Measurements from ENCODE around the gene HOXD11.

Gene HOXD11

GRCh38 chr2:176094349-176094748 lies 12.7 kb upstream of the HOXD11 start:
- DNase-seq = no peak

- DNase-seq = no peak
Measured at GRCh38 chr2:176095421-176095820, 11.7 kb upstream of the HOXD11 start.

- no peak for DNase-seq
Measured at GRCh38 chr2:176096243-176096985, 10.7 kb upstream of the HOXD11 start.

DNA sequence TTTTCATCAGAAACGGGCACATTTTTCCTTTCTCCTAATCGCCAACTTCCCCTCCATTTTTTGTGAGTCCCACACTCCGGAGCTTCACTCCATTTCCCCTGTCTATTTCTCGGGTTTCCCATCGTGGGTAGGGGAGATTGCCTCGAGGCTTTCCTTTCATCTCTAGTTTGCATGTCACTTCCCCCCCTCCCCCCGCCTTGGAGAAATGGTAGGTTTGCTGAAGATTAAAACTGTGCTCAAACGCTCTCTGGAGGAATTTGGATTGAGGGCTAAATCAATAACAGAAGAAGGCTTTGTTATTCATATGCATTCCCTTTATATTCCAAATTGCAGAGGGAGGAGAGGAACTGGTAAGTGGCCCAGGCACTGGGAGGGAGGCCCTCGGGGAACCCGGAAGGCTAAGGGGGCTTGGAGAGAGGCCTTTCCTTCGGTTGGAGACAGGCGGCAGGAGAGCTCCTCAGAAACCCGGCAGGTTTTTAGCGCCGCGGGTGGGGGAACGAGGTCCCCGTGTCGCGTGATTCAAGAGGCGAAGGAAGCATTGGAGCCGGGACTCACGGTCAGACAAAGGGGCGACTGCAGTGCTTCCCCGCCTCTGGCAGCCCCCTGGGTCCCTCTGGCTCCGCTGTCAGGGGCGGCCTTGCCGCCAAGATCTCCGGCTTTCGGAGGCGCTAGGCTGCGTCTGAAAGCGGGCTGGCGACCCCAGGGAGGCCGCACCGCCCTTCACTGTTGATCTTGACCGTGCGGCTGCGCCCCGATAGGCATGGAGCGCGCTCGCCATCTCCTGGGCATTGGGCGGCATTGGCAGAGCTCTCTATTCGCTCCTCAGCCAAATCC lies 9.9 kb upstream of the HOXD11 start:
- peak; percentile 52 to 66 for DNase-seq

DNA sequence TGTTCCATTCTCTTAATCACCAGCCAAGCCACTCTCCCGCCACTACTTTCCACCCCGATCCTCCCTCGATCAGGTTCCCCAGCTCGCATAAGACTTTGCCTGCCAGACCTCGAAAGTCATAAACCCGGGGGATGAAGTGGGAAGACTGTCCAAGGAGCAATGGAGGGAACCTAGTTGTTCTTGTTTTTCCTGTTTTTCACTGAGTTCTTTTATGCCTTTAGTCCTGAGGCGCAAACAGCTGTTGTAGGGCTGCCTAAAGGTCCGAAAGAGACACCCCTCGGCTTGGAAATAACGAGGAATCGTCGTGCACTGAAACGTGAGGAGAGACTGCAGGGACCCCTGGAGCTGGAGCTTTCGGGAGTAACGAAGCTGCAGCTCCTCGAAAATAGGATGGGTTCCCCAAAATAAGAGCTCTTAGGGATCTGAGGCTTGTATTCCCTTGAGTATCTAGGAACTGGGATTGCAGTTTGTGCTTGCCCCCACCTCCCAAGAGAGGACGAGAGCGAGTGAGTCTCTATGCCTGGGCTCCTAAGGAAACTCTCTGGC lies 9.2 kb upstream of the HOXD11 start:
- DNase-seq = no peak

DNA sequence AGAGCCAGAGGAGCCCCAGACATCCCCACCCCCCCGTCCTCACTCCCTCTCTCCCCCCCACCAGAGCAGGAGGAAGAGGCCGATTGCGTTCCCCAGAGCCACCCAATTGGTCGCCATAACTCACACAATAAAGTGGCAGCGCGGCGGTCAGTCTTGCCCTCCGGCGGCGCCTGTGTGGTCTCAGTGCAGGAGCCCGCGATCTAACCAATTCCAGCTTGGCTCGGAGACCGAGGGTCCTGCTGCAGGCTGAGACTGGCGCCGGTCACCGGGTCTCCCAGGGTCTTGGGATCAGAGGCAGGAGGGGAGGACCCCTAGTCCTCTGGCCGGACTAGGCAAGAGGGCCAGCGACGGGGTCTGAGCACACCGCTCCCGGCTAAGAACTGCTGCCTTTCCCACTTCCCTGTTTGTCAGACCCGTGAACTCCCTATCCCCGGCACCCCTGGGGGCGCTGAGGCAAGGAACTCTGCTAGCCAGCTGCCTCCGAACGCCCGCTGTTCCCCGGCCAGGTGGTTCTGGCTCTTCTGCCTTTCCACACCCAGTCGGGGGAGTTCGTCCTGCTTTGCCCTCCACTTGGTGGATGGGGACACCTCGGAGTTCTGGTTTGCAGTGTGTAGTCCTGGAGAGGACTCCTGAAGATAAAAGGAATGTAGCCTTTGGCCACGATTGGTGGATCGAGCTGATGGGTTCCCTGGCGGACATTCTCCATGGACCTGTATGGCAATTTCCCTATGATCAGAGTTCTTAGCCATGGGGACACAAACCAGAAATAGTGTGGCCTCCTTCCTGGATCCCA lies 8.5 kb upstream of the HOXD11 start:
- DNase-seq = no peak

DNA sequence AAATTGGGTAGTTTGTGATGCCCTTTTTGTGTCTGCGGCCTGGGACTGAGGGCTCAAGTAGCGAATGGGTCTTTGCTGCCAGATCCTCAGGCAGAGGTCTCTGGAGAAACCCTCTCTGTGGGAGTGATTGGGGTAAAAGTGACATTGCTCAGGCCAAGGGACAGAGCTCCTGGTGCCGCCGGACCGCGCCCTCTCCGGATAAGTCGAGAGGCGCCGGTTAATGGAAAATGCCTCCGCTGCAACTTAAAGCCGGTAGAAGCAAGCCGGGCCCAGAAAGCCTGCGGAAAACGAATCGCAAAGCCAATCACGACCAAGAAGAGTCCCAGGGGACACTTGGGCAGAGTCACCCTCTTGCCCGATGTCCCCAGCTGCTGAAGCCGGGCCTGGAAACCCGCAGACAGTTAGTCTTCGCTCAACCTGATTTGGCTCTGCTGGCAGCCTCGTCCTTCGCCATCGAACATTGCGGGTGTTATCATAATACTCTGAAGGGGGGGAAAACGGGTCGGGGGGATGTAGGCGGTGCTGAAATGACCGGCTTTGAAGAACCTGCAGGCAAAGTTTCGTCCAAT lies 7.8 kb upstream of the HOXD11 start:
- DNase-seq = no peak

GRCh38 chr2:176099728-176100546 lies 7.1 kb upstream of the HOXD11 start, which contains the start of gene HOXD12:
HOXD12 (plus strand) TSS chr2:176099795; CDS start chr2:176099802, 7 bp downstream.
- DNase-seq = peak in 1 of 2 experiments; percentile 3

DNA sequence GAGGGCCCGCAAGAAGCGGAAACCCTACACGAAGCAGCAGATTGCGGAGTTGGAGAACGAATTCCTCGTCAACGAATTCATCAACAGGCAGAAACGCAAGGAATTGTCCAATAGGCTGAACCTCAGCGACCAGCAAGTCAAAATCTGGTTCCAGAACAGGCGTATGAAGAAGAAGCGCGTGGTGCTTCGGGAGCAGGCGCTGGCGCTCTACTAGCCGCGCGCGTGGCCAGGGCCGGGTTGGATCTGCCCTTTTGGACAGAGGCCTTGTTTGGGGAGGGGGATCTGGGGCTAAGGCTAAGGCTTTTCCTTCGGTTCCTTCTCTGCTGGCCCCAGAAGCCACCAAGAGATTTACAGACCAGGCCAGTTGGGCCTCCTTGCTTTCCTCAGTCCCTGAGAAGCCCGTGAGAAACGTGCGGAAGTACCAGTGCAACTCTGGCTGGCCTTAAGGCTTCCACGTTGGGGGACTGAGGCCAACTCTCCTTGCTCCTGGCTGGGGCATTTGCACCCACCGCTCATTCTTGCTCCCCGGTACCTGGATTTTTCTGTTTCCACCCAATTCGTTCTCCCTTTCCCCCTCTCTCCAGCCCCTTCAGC lies 6.4 kb upstream of the HOXD11 start:
- no peak for DNase-seq

DNA sequence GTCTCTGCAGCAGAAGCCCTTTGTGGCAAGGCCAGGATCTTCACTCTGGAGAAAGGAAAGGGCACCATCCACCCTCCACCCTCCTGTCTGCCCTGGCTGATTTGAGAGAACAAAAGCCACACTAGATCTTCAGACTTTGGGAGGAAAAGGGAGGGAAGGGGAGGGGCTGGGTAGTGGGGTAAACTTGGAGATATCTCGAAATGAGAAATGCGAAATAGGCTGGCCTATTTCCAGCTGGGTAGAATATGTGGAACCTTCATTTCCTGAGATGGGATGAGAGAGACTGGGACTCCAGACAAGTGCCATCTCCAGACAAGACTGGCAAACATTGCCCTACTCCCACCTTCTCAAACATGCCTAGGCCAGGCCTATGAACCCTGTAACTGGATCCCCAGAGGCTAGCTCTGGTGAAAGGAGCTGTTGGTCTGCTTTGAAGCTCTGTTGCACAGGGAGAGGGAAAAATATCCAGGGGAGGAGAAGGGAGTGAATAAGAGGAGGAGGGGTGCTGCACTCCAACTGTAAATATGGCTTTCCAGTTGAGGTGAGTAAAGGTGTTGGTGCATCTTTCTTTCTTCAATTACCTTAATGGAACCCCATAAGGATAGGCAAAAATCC lies 5.8 kb upstream of the HOXD11 start:
- no peak for DNase-seq

- no peak for DNase-seq
Measured at GRCh38 chr2:176101842-176102241, 5.2 kb upstream of the HOXD11 start.

GRCh38 chr2:176102309-176102866 lies 4.7 kb upstream of the HOXD11 start:
- DNase-seq = no peak

GRCh38 chr2:176103194-176103593 lies 3.9 kb upstream of the HOXD11 start:
- no peak for DNase-seq

GRCh38 chr2:176103742-176104315 lies 3.3 kb upstream of the HOXD11 start:
- no peak for DNase-seq

GRCh38 chr2:176104316-176105077 lies 2.6 kb upstream of the HOXD11 start:
- no peak for DNase-seq

DNA sequence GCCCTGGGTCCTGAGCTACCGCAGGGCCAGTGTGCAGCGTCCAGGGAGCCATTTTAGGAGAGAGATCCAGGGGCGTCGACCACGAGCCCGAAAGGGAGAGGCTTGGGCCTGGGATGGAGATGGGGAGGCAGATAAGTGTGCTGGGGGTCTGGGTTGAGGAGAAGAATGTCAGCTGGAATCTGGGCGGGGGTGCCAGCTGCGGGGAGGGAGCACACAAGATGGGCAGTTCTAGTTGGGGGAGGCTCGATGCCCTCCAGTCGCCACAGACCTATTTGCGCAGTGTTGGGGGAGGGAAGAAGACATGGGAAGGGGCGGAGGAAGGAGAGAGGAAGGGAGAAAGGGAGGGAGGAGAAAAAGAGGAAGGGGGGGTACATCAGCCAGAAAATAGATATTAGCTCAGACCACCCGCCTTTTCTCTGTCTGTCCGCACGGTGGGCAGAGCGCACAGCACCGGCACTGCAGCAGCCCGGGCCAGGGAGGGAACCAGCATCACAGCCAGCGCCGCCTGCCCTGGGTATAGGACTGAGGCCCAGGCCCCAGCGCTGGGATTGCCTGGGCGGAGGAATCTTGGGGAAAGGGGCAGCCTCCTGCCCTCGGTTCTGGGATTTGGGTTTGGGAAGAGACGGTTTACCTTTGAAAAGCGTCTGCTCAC lies 1.9 kb upstream of the HOXD11 start:
- DNase-seq = no peak

- DNase-seq = no peak
Measured at GRCh38 chr2:176105730-176106580, 1.1 kb upstream of the HOXD11 start.

DNA sequence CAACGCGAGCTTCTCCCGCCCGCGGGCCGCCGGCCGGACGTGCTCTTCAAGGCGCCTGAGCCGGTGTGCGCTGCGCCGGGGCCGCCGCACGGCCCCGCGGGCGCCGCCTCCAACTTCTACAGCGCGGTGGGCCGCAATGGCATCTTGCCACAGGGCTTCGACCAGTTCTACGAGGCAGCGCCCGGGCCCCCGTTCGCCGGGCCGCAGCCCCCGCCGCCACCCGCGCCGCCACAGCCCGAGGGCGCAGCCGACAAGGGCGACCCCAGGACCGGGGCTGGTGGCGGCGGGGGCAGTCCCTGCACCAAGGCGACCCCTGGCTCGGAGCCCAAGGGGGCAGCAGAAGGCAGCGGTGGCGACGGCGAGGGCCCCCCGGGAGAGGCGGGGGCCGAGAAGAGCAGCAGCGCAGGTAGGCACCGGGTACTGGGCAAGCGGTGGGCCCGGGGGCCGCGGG lies 676 bp downstream of the HOXD11 start:
- DNase-seq = no peak
